ENCODE data around the gene MICU1.
A peak's percentile ranks its signal among the peaks of the same experiment; 100 is the strongest.
"Not testable (repeated sequence)": the region's sequence is repeated elsewhere in the genome, so short reads cannot be mapped to it uniquely, and the experiment has no call there.

MICU1 gene

GRCh38 chr10:72353028-72353964 is 272.6 kb downstream of the MICU1 start:
- no peak for DNase-seq (ENCODE audit: low read depth in 1 of 2, low spot score in 1 of 2)

GRCh38 chr10:72351479-72351878 is 274.4 kb downstream of the MICU1 start:
- DNase-seq (ENCODE audit: low read depth in 1 of 2, low spot score in 1 of 2), result no peak

- no peak for DNase-seq (ENCODE audit: low read depth in 1 of 2, low spot score in 1 of 2)
Measured at GRCh38 chr10:72349438-72349837, 276.4 kb downstream of the MICU1 start.

GRCh38 chr10:72348282-72348681 is 277.6 kb downstream of the MICU1 start:
- DNase-seq (ENCODE audit: low read depth in 1 of 2, low spot score in 1 of 2), result no peak

GRCh38 chr10:72346117-72346516 is 279.8 kb downstream of the MICU1 start:
- DNase-seq (ENCODE audit: low read depth in 1 of 2, low spot score in 1 of 2), result not testable (repeated sequence)

GRCh38 chr10:72344932-72345331 is 280.9 kb downstream of the MICU1 start:
- no peak for DNase-seq (ENCODE audit: low read depth in 1 of 2, low spot score in 1 of 2)

GRCh38 chr10:72342911-72343310 is 283.0 kb downstream of the MICU1 start:
- no peak for DNase-seq (ENCODE audit: low read depth in 1 of 2, low spot score in 1 of 2)

GRCh38 chr10:72340510-72341261 is 285.2 kb downstream of the MICU1 start:
- DNase-seq (ENCODE audit: low read depth in 1 of 2, low spot score in 1 of 2), result peak; percentile 66 to 68

- DNase-seq (ENCODE audit: low read depth in 1 of 2, low spot score in 1 of 2), result no peak
Measured at GRCh38 chr10:72338180-72338579, 287.7 kb downstream of the MICU1 start.

- DNase-seq (ENCODE audit: low read depth in 1 of 2, low spot score in 1 of 2), result no peak
Measured at GRCh38 chr10:72337722-72338121, 288.2 kb downstream of the MICU1 start.

GRCh38 chr10:72337039-72337629 is 288.7 kb downstream of the MICU1 start:
- DNase-seq (ENCODE audit: low read depth in 1 of 2, low spot score in 1 of 2), result peak in 1 of 2 donors; percentile 59

- DNase-seq (ENCODE audit: low read depth in 1 of 2, low spot score in 1 of 2), result no peak
Measured at GRCh38 chr10:72336259-72337038, 289.4 kb downstream of the MICU1 start.

GRCh38 chr10:72335394-72336258 is 290.3 kb downstream of the MICU1 start:
- DNase-seq (ENCODE audit: low read depth in 1 of 2, low spot score in 1 of 2), result no peak

- DNase-seq (ENCODE audit: low read depth in 1 of 2, low spot score in 1 of 2), result peak in 1 of 2 donors; percentile 55
Measured at GRCh38 chr10:72334825-72335393, 291.0 kb downstream of the MICU1 start.

- DNase-seq (ENCODE audit: low read depth in 1 of 2, low spot score in 1 of 2), result no peak
Measured at GRCh38 chr10:72334196-72334824, 291.6 kb downstream of the MICU1 start.

- DNase-seq (ENCODE audit: low read depth in 1 of 2, low spot score in 1 of 2), result no peak
Measured at GRCh38 chr10:72333112-72334015, 292.5 kb downstream of the MICU1 start.

GRCh38 chr10:72332423-72333111 is 293.3 kb downstream of the MICU1 start:
- no peak for DNase-seq (ENCODE audit: low read depth in 1 of 2, low spot score in 1 of 2)

Measured in stimulated activated CD4-positive, alpha-beta T cell treated with anti-CD3 and anti-CD28 coated beads, Interleukin-15, amount 100 ng/mL, for 1 hour (primary cell).